ENCODE data around the gene C1orf232. TPM values are rescaled to one million over a fixed set of nuclear protein-coding genes. Genes with fewer than 3 reads are reported as not detected.
A peak's percentile ranks its signal among the peaks of the same experiment; 100 is the strongest.

The C1orf232 gene
- total RNA-seq, 1 experiment from 2014 or later = not detected

- peak; percentile 91 for DNase-seq
Measured at GRCh38 chr1:26190373-26190987, 21.7 kb upstream of the C1orf232 start, which contains the start of gene CATSPER4. CATSPER4 (plus strand) TSS chr1:26190602; CDS start chr1:26190628, 26 bp downstream.

More at GRCh38 chr1:26190373-26190987, 21.7 kb upstream of the C1orf232 start, which contains the start of gene CATSPER4:
- H3K36me3 Mint-ChIP-seq (ENCODE audit: insufficient read depth in 1 of 3, low read depth in 3 of 3) = peaks cover 5 to 25% (median 11%) of the 10 kb centered on the region in 3 experiments; a peak in 5 of 7 replicates
- Histone ChIP-seq H3K79me1 (ENCODE audit: insufficient read depth, low read depth, low read length, poor library complexity, severe bottlenecking) (no peaks in the 10 kb centered on the region), H3K23me2 (ENCODE audit: insufficient read length, low read depth, low read length, poor library complexity, severe bottlenecking) (no peaks in the 10 kb centered on the region), H2BK120ac (ENCODE audit: low read depth, low read length, poor library complexity, severe bottlenecking) (no peak within 1 kb of the TSS), H3K9me3 (ENCODE audit: control insufficient read depth, low read depth, low read length) (no peaks in the 10 kb centered on the region), H3K23ac (ENCODE audit: insufficient read length, low read depth, low read length) (no peak within 1 kb of the TSS), H3K9ac (ENCODE audit: extremely low read depth, insufficient read length, low read length) (no peak within 1 kb of the TSS), H3K27me3 (ENCODE audit: insufficient read depth, low read length) (no peaks in the 10 kb centered on the region), H2BK20ac (ENCODE audit: low read depth, low read length, poor library complexity, severe bottlenecking) (no peak within 1 kb of the TSS), H4K5ac (ENCODE audit: insufficient read length, low read depth, low read length) (no peak within 1 kb of the TSS), H3K79me2 (ENCODE audit: insufficient read depth, low read length) (no peaks in the 10 kb centered on the region), H2BK5ac (ENCODE audit: insufficient read length, low read length) (no peak within 1 kb of the TSS), H3K4me2 (ENCODE audit: insufficient read depth, insufficient read length, low read length) (no peak within 1 kb of the TSS), H3K4me1 (ENCODE audit: insufficient read depth, low read length) (no peaks in the 10 kb centered on the region), H2AFZ (ENCODE audit: low read length) (no peak within 1 kb of the TSS), H2BK12ac (ENCODE audit: insufficient read length, low read depth, low read length) (no peak within 1 kb of the TSS), H4K91ac (ENCODE audit: insufficient read length, low read depth, low read length) (no peak within 1 kb of the TSS), H4K20me1 (ENCODE audit: control insufficient read depth, insufficient read depth, insufficient read length) (no peaks in the 10 kb centered on the region), H3K56ac (ENCODE audit: insufficient read length, low read depth, low read length) (no peak within 1 kb of the TSS), H3K4ac (ENCODE audit: low read depth, low read length) (no peak within 1 kb of the TSS), H2BK15ac (ENCODE audit: low read depth, low read length) (no peak within 1 kb of the TSS), H3K14ac (ENCODE audit: insufficient read depth, low read length) (no peak within 1 kb of the TSS), H4K8ac (replicated peaks; ENCODE audit: insufficient read length, low read depth, low read length) (no peak within 1 kb of the TSS), H3K27ac (ENCODE audit: insufficient read length, low read depth, low read length) (no peak within 1 kb of the TSS), H3K18ac (ENCODE audit: insufficient read length, low read depth, low read length) (peak within 1 kb of the TSS; percentile 29), H2AK5ac (ENCODE audit: insufficient read length, low read length) (no peak within 1 kb of the TSS), H3T11ph (ENCODE audit: low read length) (no peak within 1 kb of the TSS)
- H3K9me3 Mint-ChIP-seq = no peaks in the 10 kb centered on the region
- peak within 1 kb of the TSS in 1 of 2 experiments; percentile 7; a peak in 1 of 5 replicates for H3K4me3 Mint-ChIP-seq
- H3K27ac Mint-ChIP-seq = peak within 1 kb of the TSS; percentile 44 to 93 (median 92); a peak in 5 of 7 replicates
- TF ChIP-seq CTCF (conservative IDR thresholded peaks at IDR 0.05) = peak; percentile 77
- peaks cover 2% of the 10 kb centered on the region for H3K27me3 Mint-ChIP-seq (ENCODE audit: low read depth)
- no CpG with 5 or more reads among the region's 16 CpGs for WGBS (ENCODE audit: extremely low coverage, insufficient read length, low lambda C conversion rate)
- H3K4me1 Mint-ChIP-seq = peaks cover 13 to 19% of the 10 kb centered on the region in 2 experiments

All from H9 (cell line).